H9 (cell line): ENCODE data around the gene MTG2. TPM values are rescaled to one million over a fixed set of nuclear protein-coding genes. Genes with fewer than 3 reads are reported as not detected.
A peak's percentile ranks its signal among the peaks of the same experiment; 100 is the strongest.

Experiments used
- DNase-seq: peaks from one replicate; pipeline ENCODE4 v3.0.0-alpha.2; 2017
- H2AFZ ChIP-seq: one replicate; pipeline ENCODE4 v1.6.1; 2013; ENCODE audit warnings: mild to moderate bottlenecking, low read length, control low read depth, moderate library complexity
- H2AK5ac ChIP-seq: 2 replicates; pipeline ENCODE4 v1.6.1; 2013; ENCODE audit warnings: low read length, control low read depth, mixed read lengths; ENCODE audit not compliant: insufficient read length
- H2BK120ac ChIP-seq: one replicate; pipeline ENCODE4 v1.6.1; 2013; ENCODE audit warnings: low read depth, mild to moderate bottlenecking, low read length, control low read depth, inconsistent platforms; ENCODE audit not compliant: poor library complexity, severe bottlenecking
- H2BK12ac ChIP-seq: 2 replicates; pipeline ENCODE4 v1.6.1; 2013; ENCODE audit warnings: low read length, control low read depth, mixed read lengths, low read depth; ENCODE audit not compliant: insufficient read length
- H2BK15ac ChIP-seq: 2 replicates; pipeline ENCODE4 v1.6.1; 2013; ENCODE audit warnings: low read depth, low read length, control low read depth
- H2BK20ac ChIP-seq: one replicate; pipeline ENCODE4 v1.6.1; 2013; ENCODE audit warnings: low read depth, mild to moderate bottlenecking, low read length, control low read depth, inconsistent platforms; ENCODE audit not compliant: poor library complexity, severe bottlenecking
- H2BK5ac ChIP-seq: 2 replicates; pipeline ENCODE4 v1.6.1; 2013; ENCODE audit warnings: low read length, control low read depth, mixed read lengths; ENCODE audit not compliant: insufficient read length
- H3K14ac ChIP-seq: 2 replicates; pipeline ENCODE4 v1.6.1; 2013; ENCODE audit warnings: low read length, control low read depth; ENCODE audit not compliant: insufficient read depth
- H3K18ac ChIP-seq: 2 replicates; pipeline ENCODE4 v1.6.1; 2013; ENCODE audit warnings: low read depth, mild to moderate bottlenecking, mixed read lengths, low read length, control low read depth; ENCODE audit not compliant: insufficient read length
- H3K23ac ChIP-seq: 2 replicates; pipeline ENCODE4 v1.6.1; 2013; ENCODE audit warnings: low read length, control low read depth, mixed read lengths, low read depth; ENCODE audit not compliant: insufficient read length
- H3K23me2 ChIP-seq: 2 replicates; pipeline ENCODE4 v1.6.1; 2013; ENCODE audit warnings: low read depth, mild to moderate bottlenecking, mixed read lengths, low read length, control low read depth; ENCODE audit not compliant: insufficient read length, poor library complexity, severe bottlenecking
- H3K27ac ChIP-seq: 2 replicates; pipeline ENCODE4 v1.5.1; 2013; ENCODE audit warnings: low read length, control low read depth, mixed read lengths, low read depth; ENCODE audit not compliant: insufficient read length
- H3K27me3 ChIP-seq: 2 replicates; pipeline ENCODE4 v1.6.1; 2013; ENCODE audit warnings: low read length, control low read depth, inconsistent platforms; ENCODE audit not compliant: insufficient read depth
- H3K4ac ChIP-seq: 2 replicates; pipeline ENCODE4 v1.6.1; 2013; ENCODE audit warnings: low read depth, mild to moderate bottlenecking, control low read depth, inconsistent platforms, low read length, moderate library complexity
- H3K4me1 ChIP-seq: 2 replicates; pipeline ENCODE4 v1.6.1; 2013; ENCODE audit warnings: low read length, control low read depth, inconsistent platforms; ENCODE audit not compliant: insufficient read depth
- H3K4me2 ChIP-seq: 2 replicates; pipeline ENCODE4 v1.6.1; 2013; ENCODE audit warnings: low read length, control low read depth, mixed read lengths; ENCODE audit not compliant: insufficient read length, insufficient read depth
- H3K56ac ChIP-seq: 2 replicates; pipeline ENCODE4 v1.6.1; 2013; ENCODE audit warnings: low read depth, mild to moderate bottlenecking, mixed read lengths, low read length, control low read depth; ENCODE audit not compliant: insufficient read length
- H3K79me1 ChIP-seq: 2 replicates; pipeline ENCODE4 v1.6.1; 2013; ENCODE audit warnings: low read depth, mild to moderate bottlenecking, moderate library complexity, low read length, control low read depth, inconsistent platforms; ENCODE audit not compliant: insufficient read depth, poor library complexity, severe bottlenecking
- H3K79me2 ChIP-seq: 2 replicates; pipeline ENCODE4 v1.6.1; 2013; ENCODE audit warnings: low read length, control low read depth, inconsistent platforms; ENCODE audit not compliant: insufficient read depth
- H3K9ac ChIP-seq: 2 replicates; pipeline ENCODE4 v1.6.1; 2013; ENCODE audit warnings: low read length, control low read depth, mixed read lengths; ENCODE audit not compliant: insufficient read length; ENCODE audit errors: extremely low read depth
- H3K9me3 ChIP-seq: one replicate; pipeline ENCODE4 v1.6.1; 2013; ENCODE audit warnings: low read depth, low read length, inconsistent platforms; ENCODE audit not compliant: control insufficient read depth
- H3T11ph ChIP-seq: one replicate; pipeline ENCODE4 v1.6.1; 2013; ENCODE audit warnings: mild to moderate bottlenecking, low read length, control low read depth, inconsistent platforms
- H4K20me1 ChIP-seq: one replicate; pipeline ENCODE4 v1.6.1; 2013; ENCODE audit not compliant: control insufficient read depth, insufficient read length, insufficient read depth
- H4K5ac ChIP-seq: 2 replicates; pipeline ENCODE4 v1.6.1; 2013; ENCODE audit warnings: low read depth, mild to moderate bottlenecking, mixed read lengths, low read length, control low read depth; ENCODE audit not compliant: insufficient read length
- H4K8ac ChIP-seq: replicated peaks from 2 replicates; pipeline ENCODE4 v1.6.1; 2013; ENCODE audit warnings: low read length, control low read depth, mixed read lengths, low read depth; ENCODE audit not compliant: insufficient read length
- H4K91ac ChIP-seq: 2 replicates; pipeline ENCODE4 v1.6.1; 2013; ENCODE audit warnings: low read depth, mild to moderate bottlenecking, moderate library complexity, mixed read lengths, low read length, control low read depth; ENCODE audit not compliant: insufficient read length
- H3K27ac Mint-ChIP-seq, 3 experiments: 2 replicates in 2 of 3; 3 replicates in 1 of 3; pipeline ENCODE4 v1.8.0; 2020 to 2021; ENCODE audit warnings: mixed read lengths in 3 of 3, mild to moderate bottlenecking in 1 of 3, moderate library complexity in 1 of 3
- H3K27me3 Mint-ChIP-seq: 2 replicates; pipeline ENCODE4 v1.8.0; 2021; ENCODE audit warnings: low read depth, mild to moderate bottlenecking, moderate library complexity, mixed read lengths
- H3K36me3 Mint-ChIP-seq, 3 experiments: 2 replicates in 2 of 3; 3 replicates in 1 of 3; pipeline ENCODE4 v1.8.0; 2020 to 2021; ENCODE audit warnings: low read depth in 3 of 3, mixed read lengths in 3 of 3; ENCODE audit not compliant: insufficient read depth in 1 of 3
- H3K4me1 Mint-ChIP-seq, 2 experiments: 2 replicates each; pipeline ENCODE4 v1.8.0; 2020; ENCODE audit warnings: mixed read lengths in 2 of 2
- H3K4me3 Mint-ChIP-seq, 2 experiments: 2 replicates in 1 of 2; 3 replicates in 1 of 2; pipeline ENCODE4 v1.8.0; 2020 to 2021; ENCODE audit warnings: mild to moderate bottlenecking in 2 of 2, mixed read lengths in 2 of 2, moderate library complexity in 1 of 2
- H3K9me3 Mint-ChIP-seq, 2 experiments: 2 replicates in 1 of 2; 3 replicates in 1 of 2; pipeline ENCODE4 v1.8.0; 2020; ENCODE audit warnings: mild to moderate bottlenecking in 2 of 2, mixed read lengths in 2 of 2, moderate library complexity in 1 of 2
- WGBS: extraction: QIAGEN DNeasy Blood & Tissue Kit; methylation state at CpG from one replicate; pipeline ENCODE4 v1.1.7; 2013; ENCODE audit warnings: missing lambda C conversion rate, low lambda C conversion rate, mixed read lengths; ENCODE audit not compliant: insufficient read length; ENCODE audit errors: extremely low coverage; 5-methylcytosine and 5-hydroxymethylcytosine counted together
- total RNA-seq: library from RNA; stranded (reverse); gene quantifications from 2 replicates; pipeline ENCODE4 v1.2.1, GENCODE V29; 2021
- TF ChIP-seq, protein P1 (sequence below): fragments of 200-600 bp; sonication (generic); conservative IDR thresholded peaks from 3 replicates; pipeline ENCODE4 v1.8.0; 2021; ENCODE audit warnings: antibody characterized with exemption, mild to moderate bottlenecking

Gene MTG2
- total RNA-seq, 1 experiment from 2014 or later: 25.1 TPM

GRCh38 chr20:62160876-62161275 lies 22.0 kb upstream of the MTG2 start:
- H3K27me3 ChIP-seq: no peaks in the 10 kb centered on the region
- H3K79me2 ChIP-seq: peaks cover 6% of the 10 kb centered on the region; the same call in 1 of the 2 replicates
- WGBS: no CpG with 5 or more reads among the region's 17 CpGs
- Mint-ChIP-seq H3K4me3 (no peak overlapping the region), H3K27ac (peak overlapping the region in 1 of 3 experiments; percentile 34; a peak in 1 of 7 replicates), H3K9me3 (no peaks in the 10 kb centered on the region; a peak in 1 of 5 replicates), H3K27me3 (no peaks in the 10 kb centered on the region), H3K4me1 (peaks cover 5 to 7% of the 10 kb centered on the region in 2 experiments), H3K36me3 (peaks cover 24 to 57% (median 47%) of the 10 kb centered on the region in 3 experiments)
- no peak overlapping the region for H3K56ac ChIP-seq
- no peak overlapping the region for H2BK120ac ChIP-seq
- H3K4me1 ChIP-seq: no peaks in the 10 kb centered on the region
- TF ChIP-seq, protein P1, sequence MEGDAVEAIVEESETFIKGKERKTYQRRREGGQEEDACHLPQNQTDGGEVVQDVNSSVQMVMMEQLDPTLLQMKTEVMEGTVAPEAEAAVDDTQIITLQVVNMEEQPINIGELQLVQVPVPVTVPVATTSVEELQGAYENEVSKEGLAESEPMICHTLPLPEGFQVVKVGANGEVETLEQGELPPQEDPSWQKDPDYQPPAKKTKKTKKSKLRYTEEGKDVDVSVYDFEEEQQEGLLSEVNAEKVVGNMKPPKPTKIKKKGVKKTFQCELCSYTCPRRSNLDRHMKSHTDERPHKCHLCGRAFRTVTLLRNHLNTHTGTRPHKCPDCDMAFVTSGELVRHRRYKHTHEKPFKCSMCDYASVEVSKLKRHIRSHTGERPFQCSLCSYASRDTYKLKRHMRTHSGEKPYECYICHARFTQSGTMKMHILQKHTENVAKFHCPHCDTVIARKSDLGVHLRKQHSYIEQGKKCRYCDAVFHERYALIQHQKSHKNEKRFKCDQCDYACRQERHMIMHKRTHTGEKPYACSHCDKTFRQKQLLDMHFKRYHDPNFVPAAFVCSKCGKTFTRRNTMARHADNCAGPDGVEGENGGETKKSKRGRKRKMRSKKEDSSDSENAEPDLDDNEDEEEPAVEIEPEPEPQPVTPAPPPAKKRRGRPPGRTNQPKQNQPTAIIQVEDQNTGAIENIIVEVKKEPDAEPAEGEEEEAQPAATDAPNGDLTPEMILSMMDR: no peak
- H2BK5ac ChIP-seq: no peak overlapping the region
- no peaks in the 10 kb centered on the region for H3K79me1 ChIP-seq
- no peak overlapping the region for H3T11ph ChIP-seq
- no peak overlapping the region for H4K5ac ChIP-seq
- no peak overlapping the region for H2BK12ac ChIP-seq
- no peak overlapping the region for H3K14ac ChIP-seq
- H3K9me3 ChIP-seq: no peaks in the 10 kb centered on the region
- H3K27ac ChIP-seq: no peak overlapping the region
- no peak overlapping the region for H2AFZ ChIP-seq
- H3K18ac ChIP-seq: no peak overlapping the region
- no peak overlapping the region for H3K4me2 ChIP-seq
- no peak overlapping the region for H4K8ac ChIP-seq
- H3K4ac ChIP-seq: no peak overlapping the region
- H2BK15ac ChIP-seq: no peak overlapping the region
- no peak overlapping the region for H4K91ac ChIP-seq
- DNase-seq: no peak
- no peaks in the 10 kb centered on the region for H3K23me2 ChIP-seq
- no peaks in the 10 kb centered on the region for H4K20me1 ChIP-seq
- H2AK5ac ChIP-seq: no peak overlapping the region
- H3K9ac ChIP-seq: no peak overlapping the region
- H3K23ac ChIP-seq: no peak overlapping the region
- no peak overlapping the region for H2BK20ac ChIP-seq
